Lung (tissue), 12 donors: ENCODE results near the gene LCE2D. TPM values are rescaled to one million over a fixed set of nuclear protein-coding genes. Genes with fewer than 3 reads are reported as not detected.

Experiments used
- ATAC-seq: fragments of 200-7000 bp; cut with Tn5 transposase; one replicate; pipeline ENCODE4 v1.9.1; 2020; ENCODE audit warnings: moderate number of reproducible peaks; ENCODE audit not compliant: insufficient read depth, low FRiP score
- DNase-seq, 3 donors: peaks; one replicate each; pipeline ENCODE4 v3.0.0-alpha.2; 2013 to 2017
- H3K27ac ChIP-seq, 2 donors: one replicate each; pipeline ENCODE4 v1.5.1; 2013; ENCODE audit warnings: mild to moderate bottlenecking in 2 of 2, moderate library complexity in 2 of 2, control low read depth in 1 of 2, inconsistent platforms in 1 of 2, low read depth in 1 of 2, low read length in 1 of 2
- H3K27me3 ChIP-seq, 3 donors: one replicate each; pipeline ENCODE4 v1.5.1; 2013; ENCODE audit warnings: low read length in 2 of 3; ENCODE audit not compliant: control insufficient read depth in 3 of 3, insufficient read depth in 3 of 3
- H3K36me3 ChIP-seq, 4 donors: one replicate each; pipeline ENCODE4 v1.5.1; 2013; ENCODE audit warnings: low read length in 4 of 4, mild to moderate bottlenecking in 1 of 4, moderate library complexity in 1 of 4; ENCODE audit not compliant: control insufficient read depth in 4 of 4, insufficient read depth in 4 of 4
- H3K4me1 ChIP-seq, 5 donors: one replicate each; pipeline ENCODE4 v1.5.1; 2013; ENCODE audit warnings: low read length in 5 of 5, mild to moderate bottlenecking in 2 of 5, moderate library complexity in 1 of 5; ENCODE audit not compliant: control insufficient read depth in 5 of 5, insufficient read depth in 5 of 5
- H3K4me3 ChIP-seq: one replicate; pipeline ENCODE4 v1.5.1; 2013; ENCODE audit warnings: mild to moderate bottlenecking, control low read depth, moderate library complexity
- H3K9ac ChIP-seq, 2 donors: one replicate each; pipeline ENCODE4 v1.5.1; 2013; ENCODE audit warnings: low read length in 2 of 2, control low read depth in 1 of 2; ENCODE audit not compliant: insufficient read depth in 1 of 2
- H3K9me3 ChIP-seq, 4 donors: one replicate each; pipeline ENCODE4 v1.5.1; 2013; ENCODE audit warnings: low read length in 3 of 4, mild to moderate bottlenecking in 1 of 4, moderate library complexity in 1 of 4; ENCODE audit not compliant: control insufficient read depth in 4 of 4, insufficient read depth in 3 of 4
- WGBS, 2 donors: extraction: QIAGEN DNeasy Blood & Tissue Kit; methylation state at CpG; one replicate each; pipeline ENCODE4 v1.1.7; 2013; 5-methylcytosine and 5-hydroxymethylcytosine counted together
- polyA plus RNA-seq, 2 donors: library from polyadenylated mRNA; stranded (reverse); fragments of 200-250 nt; gene quantifications; one replicate each; pipeline ENCODE4 v1.2.1, GENCODE V29; 2013
- total RNA-seq, 2 donors: library from RNA; depleted of rRNA in 1 of 2; stranded (reverse); fragments of >200 nt in 1 of 2; gene quantifications; one replicate each; pipeline ENCODE4 v1.2.1, GENCODE V29; 2014 to 2021
- TF ChIP-seq, protein P1 (sequence below): IDR thresholded peaks from 2 replicates; pipeline ENCODE4 v1.5.1; 2012; ENCODE audit warnings: mild to moderate bottlenecking; ENCODE audit errors: control extremely low read depth, extremely low read depth
- donor health status: control.
- donor health status: control.
- donor health status: Bipolar disorder and iron deficiency.
- donor health status: healthy.
- donor health status: DM: yes; HTN: yes; CAD: no.

Gene LCE2D
- total and polyA plus RNA-seq, 4 donors = not detected

DNA sequence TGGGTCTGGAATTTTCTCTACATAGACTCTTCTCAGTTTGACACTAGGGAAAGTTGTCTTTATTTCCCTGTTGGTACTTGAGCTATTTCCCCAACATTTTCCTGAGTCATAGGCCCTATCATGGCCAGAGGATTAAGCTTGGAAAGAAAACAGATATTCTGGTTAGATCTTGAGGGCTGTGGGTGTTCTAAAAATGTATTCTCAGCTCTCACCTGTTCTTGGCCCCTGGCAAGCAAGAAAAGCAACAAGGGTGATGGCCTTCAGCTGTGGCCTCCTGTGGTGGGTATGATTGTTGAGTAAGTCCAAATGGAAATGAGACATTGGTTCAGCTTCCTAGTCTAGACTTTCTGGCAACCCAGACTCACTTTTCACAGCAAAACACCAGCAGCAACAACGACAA is 22.8 kb upstream of the LCE2D start:
- Histone ChIP-seq H3K36me3 (no peaks in the 10 kb centered on the region), H3K4me3 (no peak overlapping the region), H3K27me3 (no peaks in the 10 kb centered on the region), H3K9ac (no peak overlapping the region), H3K27ac (no peak overlapping the region), H3K4me1 (no peaks in the 10 kb centered on the region), H3K9me3 (peaks cover 0 to 10% (median 1%) of the 10 kb centered on the region in 4 donors)
- 63 to 64% methylated on average over 1 of the region's 1 CpG for WGBS, 2 donors
- no peak for ATAC-seq
- TF ChIP-seq, protein P1, sequence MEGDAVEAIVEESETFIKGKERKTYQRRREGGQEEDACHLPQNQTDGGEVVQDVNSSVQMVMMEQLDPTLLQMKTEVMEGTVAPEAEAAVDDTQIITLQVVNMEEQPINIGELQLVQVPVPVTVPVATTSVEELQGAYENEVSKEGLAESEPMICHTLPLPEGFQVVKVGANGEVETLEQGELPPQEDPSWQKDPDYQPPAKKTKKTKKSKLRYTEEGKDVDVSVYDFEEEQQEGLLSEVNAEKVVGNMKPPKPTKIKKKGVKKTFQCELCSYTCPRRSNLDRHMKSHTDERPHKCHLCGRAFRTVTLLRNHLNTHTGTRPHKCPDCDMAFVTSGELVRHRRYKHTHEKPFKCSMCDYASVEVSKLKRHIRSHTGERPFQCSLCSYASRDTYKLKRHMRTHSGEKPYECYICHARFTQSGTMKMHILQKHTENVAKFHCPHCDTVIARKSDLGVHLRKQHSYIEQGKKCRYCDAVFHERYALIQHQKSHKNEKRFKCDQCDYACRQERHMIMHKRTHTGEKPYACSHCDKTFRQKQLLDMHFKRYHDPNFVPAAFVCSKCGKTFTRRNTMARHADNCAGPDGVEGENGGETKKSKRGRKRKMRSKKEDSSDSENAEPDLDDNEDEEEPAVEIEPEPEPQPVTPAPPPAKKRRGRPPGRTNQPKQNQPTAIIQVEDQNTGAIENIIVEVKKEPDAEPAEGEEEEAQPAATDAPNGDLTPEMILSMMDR = no peak
- no peak for DNase-seq

DNA sequence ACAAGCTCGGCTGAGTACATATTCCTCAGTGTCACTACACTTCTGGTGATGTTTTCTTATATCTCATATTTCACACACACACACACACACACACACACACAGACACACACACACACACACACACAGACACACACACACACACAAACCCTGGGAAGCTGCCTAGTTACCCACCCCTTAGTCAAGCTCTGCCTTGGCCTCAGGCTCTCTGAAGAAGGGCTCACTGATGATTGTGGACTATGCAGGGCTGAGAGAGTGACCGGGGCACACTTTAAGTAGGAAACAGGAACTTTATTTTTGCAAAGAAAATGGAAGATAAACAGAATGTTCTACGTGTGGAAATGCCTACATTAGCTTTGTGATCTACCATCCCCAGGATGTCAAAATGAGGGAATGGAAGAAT is 19.2 kb upstream of the LCE2D start:
- peaks cover 0 to 3% (median 1%) of the 10 kb centered on the region in 4 donors for H3K9me3 ChIP-seq
- H3K27me3 ChIP-seq = no peaks in the 10 kb centered on the region
- H3K36me3 ChIP-seq = no peaks in the 10 kb centered on the region
- no peak overlapping the region for H3K4me3 ChIP-seq
- DNase-seq = no peak
- no peak overlapping the region for H3K27ac ChIP-seq
- no peaks in the 10 kb centered on the region for H3K4me1 ChIP-seq
- H3K9ac ChIP-seq = no peak overlapping the region
- ATAC-seq = no peak
- TF ChIP-seq, protein P1 = no peak
- WGBS, 2 donors = 49 to 61% methylated on average over 3 of the region's 3 CpGs

DNA sequence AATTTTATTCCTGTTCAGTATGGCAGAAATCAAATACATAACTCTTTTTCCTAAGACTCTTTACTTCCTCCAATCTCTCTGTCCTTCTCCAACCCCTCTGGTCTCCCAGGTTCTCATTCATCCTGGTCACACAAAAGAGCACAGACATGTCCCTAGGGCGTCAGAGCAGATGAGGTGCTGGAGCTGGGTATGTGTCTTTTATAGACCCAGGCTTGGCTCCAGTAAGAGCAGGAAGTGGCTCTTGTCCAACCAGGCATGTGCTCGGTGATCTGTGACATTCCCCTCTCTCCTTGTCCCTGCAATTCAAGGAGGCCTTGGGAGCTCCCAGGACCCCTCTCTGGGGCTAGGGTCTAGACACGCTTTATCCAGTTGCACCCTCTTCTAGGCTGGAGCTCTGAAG is 18.0 kb upstream of the LCE2D start:
- no peak overlapping the region for H3K27ac ChIP-seq
- ATAC-seq (no peak), DNase-seq (peak in 1 of 3 donors; percentile 1)
- H3K27me3 ChIP-seq = no peaks in the 10 kb centered on the region
- no peak overlapping the region for H3K4me3 ChIP-seq
- H3K4me1 ChIP-seq = no peaks in the 10 kb centered on the region
- H3K9me3 ChIP-seq = peaks cover 0 to 3% (median 0%) of the 10 kb centered on the region in 4 donors
- TF ChIP-seq, protein P1 = no peak
- H3K36me3 ChIP-seq = no peaks in the 10 kb centered on the region
- WGBS, 2 donors = 43 to 46% methylated on average over 3 of the region's 3 CpGs
- H3K9ac ChIP-seq = no peak overlapping the region

DNA sequence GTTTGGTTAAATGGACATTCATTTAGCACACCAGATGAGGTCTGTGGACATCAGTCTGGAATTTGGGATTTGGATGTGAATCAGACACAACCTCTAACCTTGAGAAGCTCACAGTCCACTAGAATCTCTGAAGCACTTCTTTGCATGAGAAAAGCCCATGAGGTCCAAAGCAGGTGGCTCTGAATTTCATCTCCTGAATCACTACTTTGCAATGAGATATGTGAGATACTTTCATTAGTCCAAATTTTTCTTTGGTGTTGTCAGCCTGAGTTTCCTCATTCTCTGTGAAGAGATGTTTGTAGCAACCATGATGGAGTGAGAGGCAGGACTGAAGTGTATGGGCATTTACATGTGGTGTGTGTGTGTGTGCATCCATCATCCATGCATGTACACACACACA is 16.5 kb upstream of the LCE2D start:
- ATAC-seq = no peak
- no peak overlapping the region for H3K4me3 ChIP-seq
- no peaks in the 10 kb centered on the region for H3K36me3 ChIP-seq
- H3K27me3 ChIP-seq = no peaks in the 10 kb centered on the region
- peaks cover 0 to 3% (median 0%) of the 10 kb centered on the region in 4 donors for H3K9me3 ChIP-seq
- TF ChIP-seq, protein P1 = no peak
- no peak overlapping the region for H3K27ac ChIP-seq
- H3K4me1 ChIP-seq = no peaks in the 10 kb centered on the region
- DNase-seq = no peak
- H3K9ac ChIP-seq = no peak overlapping the region
